Coronary artery (tissue), 2 donors: ENCODE measurements around the gene RAD51B.

Experiments
- DNase-seq: peaks from one replicate; pipeline ENCODE4 v3.0.0-alpha.2; 2017; ENCODE audit warnings: low spot score
- H3K27ac ChIP-seq, 2 donors: fragments of 200-600 bp; sonication (generic); one replicate each; pipeline ENCODE4 v1.5.1; 2016 to 2019
- H3K4me3 ChIP-seq: fragments of 200-600 bp; sonication (generic); 2 replicates; pipeline ENCODE4 v1.5.1; 2016; ENCODE audit warnings: mild to moderate bottlenecking, moderate library complexity
- TF ChIP-seq, protein P1 (sequence below): fragments of 200-600 bp; sonication (generic); IDR thresholded peaks from one replicate; pipeline ENCODE4 v1.5.1; 2019; ENCODE audit warnings: antibody characterized with exemption

RAD51B gene

DNA sequence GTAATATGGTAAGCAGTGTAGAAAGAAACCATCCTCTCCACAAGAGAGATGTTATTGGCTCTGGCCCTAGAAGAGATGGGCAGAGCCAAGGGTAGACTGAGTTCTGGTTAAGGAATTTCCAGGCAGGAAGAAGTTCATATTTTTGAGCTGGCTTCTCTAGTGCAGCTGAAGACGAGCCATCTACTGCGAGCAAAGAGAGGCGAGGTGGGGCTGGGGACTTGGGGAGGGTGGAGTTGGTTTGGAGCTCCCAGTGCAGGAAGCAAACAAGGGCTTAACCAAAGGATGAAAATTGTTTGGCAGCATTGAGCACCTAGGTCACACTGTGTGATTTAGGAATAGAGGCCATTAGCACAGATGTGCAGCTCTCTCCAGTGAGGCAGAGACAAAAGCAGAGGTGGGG, 733.7 kb downstream of the RAD51B start:
- Histone ChIP-seq H3K4me3 (no peak overlapping the region), H3K27ac (peak overlapping the region in 1 of 2 donors; percentile 83)
- no peak for DNase-seq
- TF ChIP-seq, protein P1, sequence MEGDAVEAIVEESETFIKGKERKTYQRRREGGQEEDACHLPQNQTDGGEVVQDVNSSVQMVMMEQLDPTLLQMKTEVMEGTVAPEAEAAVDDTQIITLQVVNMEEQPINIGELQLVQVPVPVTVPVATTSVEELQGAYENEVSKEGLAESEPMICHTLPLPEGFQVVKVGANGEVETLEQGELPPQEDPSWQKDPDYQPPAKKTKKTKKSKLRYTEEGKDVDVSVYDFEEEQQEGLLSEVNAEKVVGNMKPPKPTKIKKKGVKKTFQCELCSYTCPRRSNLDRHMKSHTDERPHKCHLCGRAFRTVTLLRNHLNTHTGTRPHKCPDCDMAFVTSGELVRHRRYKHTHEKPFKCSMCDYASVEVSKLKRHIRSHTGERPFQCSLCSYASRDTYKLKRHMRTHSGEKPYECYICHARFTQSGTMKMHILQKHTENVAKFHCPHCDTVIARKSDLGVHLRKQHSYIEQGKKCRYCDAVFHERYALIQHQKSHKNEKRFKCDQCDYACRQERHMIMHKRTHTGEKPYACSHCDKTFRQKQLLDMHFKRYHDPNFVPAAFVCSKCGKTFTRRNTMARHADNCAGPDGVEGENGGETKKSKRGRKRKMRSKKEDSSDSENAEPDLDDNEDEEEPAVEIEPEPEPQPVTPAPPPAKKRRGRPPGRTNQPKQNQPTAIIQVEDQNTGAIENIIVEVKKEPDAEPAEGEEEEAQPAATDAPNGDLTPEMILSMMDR: no peak

DNA sequence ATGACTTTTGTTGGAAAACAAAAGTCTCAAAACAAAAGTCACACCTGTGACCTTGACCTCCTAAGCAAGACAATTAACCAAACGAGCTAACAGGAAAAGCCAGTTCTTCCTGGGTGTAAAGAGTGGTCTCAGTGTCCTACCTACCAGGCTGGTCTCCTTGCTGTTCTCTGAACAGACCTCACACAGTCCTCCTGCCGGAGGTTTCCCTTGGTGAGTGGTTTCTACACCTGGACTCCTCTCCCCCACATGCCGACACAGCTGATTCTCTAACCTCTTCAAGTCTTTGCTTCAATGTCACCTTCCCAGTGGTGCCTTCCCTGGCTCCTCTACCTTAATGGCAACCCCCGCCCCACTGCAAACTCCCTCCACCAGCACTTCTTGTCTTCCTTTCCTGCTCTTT, 734.7 kb downstream of the RAD51B start:
- TF ChIP-seq, protein P1: no peak
- no peak overlapping the region for H3K4me3 ChIP-seq
- DNase-seq: no peak
- H3K27ac ChIP-seq: peak overlapping the region; percentile 47 to 83

DNA sequence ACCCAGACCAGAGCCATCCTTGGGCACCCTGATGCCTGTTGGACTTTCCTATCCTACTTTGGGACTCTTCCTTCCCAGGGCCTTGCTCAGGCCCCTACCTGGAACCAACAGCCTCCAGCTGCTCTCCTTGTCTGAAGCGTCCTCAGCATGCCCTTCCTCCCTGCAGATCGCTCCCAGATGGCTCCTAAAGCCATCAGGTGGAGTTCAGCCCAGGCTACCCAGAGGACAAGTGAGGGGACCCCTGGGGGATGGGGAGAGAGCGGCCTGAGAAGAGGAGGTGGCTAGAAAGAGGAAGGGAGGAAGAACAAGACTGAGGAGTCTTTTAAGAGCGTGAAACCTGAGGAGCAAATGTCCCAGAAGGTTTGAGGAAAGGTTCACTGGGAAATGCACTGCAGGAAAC, 736.7 kb downstream of the RAD51B start:
- DNase-seq: no peak
- TF ChIP-seq, protein P1: no peak
- Histone ChIP-seq H3K4me3 (no peak overlapping the region), H3K27ac (peak overlapping the region in 1 of 2 donors; percentile 90)

DNA sequence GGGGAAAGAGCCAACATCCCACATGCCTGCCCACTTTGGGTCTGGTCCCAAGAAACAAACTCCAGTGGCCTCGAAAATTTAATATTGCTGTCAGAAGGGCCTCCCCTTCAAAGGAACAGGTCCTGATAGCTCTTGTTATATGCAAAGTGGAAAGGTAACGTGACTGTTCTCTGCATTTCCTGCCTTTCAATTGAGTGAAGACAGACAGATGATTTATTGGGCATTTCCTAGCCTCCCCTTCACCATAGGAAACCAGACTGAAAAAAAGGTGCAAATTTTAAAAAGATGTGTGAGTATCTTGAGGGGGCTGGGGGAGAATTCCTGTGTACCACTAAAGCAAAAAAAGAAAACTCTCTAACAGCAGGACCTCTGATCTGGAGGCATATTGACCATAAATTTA, 738.1 kb downstream of the RAD51B start:
- H3K4me3 ChIP-seq: no peak overlapping the region
- H3K27ac ChIP-seq: no peak overlapping the region
- TF ChIP-seq, protein P1: no peak
- DNase-seq: no peak

DNA sequence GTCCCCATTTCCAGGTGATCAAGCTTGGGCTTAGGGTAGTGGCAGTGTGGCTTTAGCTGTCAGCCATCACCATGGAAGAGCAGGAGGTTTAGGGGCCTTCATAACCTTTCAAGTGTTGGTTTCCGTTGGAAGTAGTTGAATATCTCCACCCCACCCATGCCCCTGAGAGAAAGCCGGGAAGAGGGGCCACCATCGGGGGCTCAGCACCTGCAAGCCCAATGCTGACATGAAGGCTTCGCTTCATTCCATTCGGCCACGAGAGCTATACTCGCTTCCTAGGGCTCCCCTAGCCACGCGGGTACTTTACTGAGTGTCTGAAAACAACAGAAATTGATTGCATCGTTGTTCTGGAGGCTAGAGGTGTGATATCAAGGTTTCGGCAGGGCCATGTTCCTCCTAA, 738.5 kb downstream of the RAD51B start:
- H3K4me3 ChIP-seq: no peak overlapping the region

DNA sequence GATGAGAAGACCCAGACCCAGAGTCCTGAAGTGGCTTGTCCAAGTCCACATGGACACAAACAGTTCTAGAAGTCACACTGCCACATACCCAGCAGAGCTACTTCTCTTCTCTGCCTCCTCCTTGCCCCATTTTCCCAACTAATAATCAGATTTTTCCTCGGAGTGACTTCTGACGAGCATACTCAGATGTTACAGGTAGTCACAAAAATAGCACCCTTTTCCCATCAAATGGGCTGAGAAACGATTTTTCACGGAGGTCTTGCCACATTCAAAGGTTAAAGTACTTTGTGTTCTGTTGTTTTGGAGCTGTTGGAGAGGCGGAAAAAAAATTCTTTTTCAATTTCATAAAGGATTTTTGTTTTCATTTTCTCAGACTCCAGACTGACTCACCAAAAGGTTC, 740.4 kb downstream of the RAD51B start:
- no peak overlapping the region for H3K4me3 ChIP-seq
- no peak for DNase-seq
- H3K27ac ChIP-seq: no peak overlapping the region
- TF ChIP-seq, protein P1: no peak

More for the DNA sequence above, 738.5 kb downstream of the RAD51B start:
- no peak for DNase-seq
- TF ChIP-seq, protein P1: no peak
- no peak overlapping the region for H3K27ac ChIP-seq

DNA sequence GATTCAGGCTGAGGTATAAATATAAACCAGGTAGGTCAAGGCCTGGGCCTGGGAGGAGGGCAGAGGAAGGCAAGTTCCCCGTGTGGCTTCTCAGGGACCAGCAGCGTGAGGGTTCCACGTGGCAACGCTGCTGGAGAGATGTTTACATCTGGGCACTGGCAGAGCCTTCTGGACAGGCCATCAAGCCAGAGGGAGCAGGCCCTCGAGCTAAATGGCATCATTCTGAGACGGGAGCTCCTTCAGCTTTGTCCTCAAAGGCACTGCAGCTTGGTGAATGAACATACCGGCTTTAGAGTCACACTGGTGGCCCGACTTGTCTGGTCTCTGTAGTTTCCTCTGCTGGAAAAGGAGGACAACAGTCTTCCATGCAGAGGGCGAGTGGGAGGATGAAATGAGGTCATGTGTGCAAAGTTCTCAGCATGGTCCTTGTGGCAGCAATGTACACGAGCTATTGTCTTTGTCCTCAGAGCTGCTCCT, 742.0 kb downstream of the RAD51B start:
- no peak for DNase-seq
- Histone ChIP-seq H3K4me3 (no peak overlapping the region), H3K27ac (peak overlapping the region in 1 of 2 donors; percentile 27)
- TF ChIP-seq, protein P1: no peak
